SW 1271 (cell line): Measurements from ENCODE around the gene SPATA22.
"Not testable (repeated sequence)": the region's sequence is repeated elsewhere in the genome, so short reads cannot be mapped to it uniquely, and the experiment has no call there.

Source experiments
- DNase-seq, 2 experiments: peaks; one replicate each; lab custom pipeline; 2025; lab: John Stamatoyannopoulos, UW

Gene SPATA22

DNA sequence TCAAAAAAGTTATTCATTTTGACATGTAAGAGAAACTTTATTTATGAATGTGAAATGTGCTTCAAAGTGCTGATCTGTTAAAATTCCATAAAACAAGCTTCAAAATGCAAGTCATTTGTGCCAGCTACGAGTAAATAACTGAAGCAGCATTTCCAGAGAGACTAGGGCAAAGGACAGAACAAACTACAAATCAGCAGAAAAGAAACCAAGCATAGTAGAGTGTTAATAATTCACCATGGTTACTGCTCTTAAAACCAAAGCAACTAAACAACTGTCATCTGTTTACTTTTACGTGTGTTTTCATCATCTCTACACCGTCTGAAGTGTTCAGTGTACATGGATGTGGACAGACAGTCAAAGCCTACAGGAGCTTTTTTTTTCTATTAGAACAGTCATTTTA lies 2.6 kb upstream of the SPATA22 start:
- no peak for DNase-seq

DNA sequence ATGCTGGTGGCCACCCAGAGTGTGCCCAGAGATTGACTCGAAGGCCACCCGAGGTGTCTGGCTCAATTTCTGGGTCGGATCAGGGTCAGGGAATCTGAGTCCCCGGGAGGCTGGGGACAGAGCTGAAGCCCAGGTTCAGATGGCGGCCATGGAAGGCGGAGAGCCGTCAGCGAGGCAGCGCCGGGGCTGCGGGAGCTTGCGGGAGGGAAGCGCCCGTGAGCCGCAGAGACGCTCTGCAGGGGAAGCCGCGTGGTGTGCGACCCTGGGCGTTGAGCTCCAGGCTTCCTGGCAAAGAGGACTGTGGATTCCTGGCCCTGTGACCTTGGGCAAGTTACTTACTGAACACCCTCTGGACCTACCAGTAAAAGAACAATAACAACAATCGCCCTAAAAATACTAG lies 518 bp upstream of the SPATA22 start:
- no peak for DNase-seq

GRCh38 chr17:3469529-3469928 lies 2.1 kb downstream of the SPATA22 start:
- DNase-seq, result no peak

DNA sequence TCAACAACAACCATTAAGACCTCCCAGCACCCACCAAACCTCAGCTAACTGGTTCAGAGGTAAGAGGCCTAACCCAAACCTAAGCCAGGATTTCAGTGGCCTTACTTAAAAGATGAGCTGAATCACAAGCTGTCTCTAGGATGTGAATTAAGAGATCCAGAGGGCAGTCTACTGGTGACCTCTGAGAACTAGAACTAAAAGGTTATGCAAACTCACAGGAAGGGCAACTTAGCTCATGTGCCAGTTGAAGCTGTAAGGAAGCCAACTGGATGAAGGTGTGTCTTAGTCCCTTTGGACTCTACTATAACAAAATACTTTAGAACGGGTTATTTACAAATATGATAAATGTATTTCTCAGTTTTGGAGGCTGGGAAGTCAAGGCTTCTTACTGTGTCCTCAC lies 5.3 kb downstream of the SPATA22 start:
- DNase-seq, result not testable (repeated sequence)

GRCh38 chr17:3448059-3448665 lies 23.5 kb downstream of the SPATA22 start:
- peak in 1 of 2 experiments; percentile 10 for DNase-seq

GRCh38 chr17:3447625-3448024 lies 24.0 kb downstream of the SPATA22 start:
- peak in 1 of 2 experiments; percentile 23 for DNase-seq

GRCh38 chr17:3440451-3440850 lies 31.2 kb downstream of the SPATA22 start:
- no peak for DNase-seq

- no peak for DNase-seq
Measured at GRCh38 chr17:3438368-3438767, 33.3 kb downstream of the SPATA22 start.

GRCh38 chr17:3433741-3434140 lies 37.9 kb downstream of the SPATA22 start, which contains the start of gene OR1E2:
OR1E2 (minus strand) TSS chr17:3433841; CDS start chr17:3433841, 0 bp downstream.
- no peak for DNase-seq

DNA sequence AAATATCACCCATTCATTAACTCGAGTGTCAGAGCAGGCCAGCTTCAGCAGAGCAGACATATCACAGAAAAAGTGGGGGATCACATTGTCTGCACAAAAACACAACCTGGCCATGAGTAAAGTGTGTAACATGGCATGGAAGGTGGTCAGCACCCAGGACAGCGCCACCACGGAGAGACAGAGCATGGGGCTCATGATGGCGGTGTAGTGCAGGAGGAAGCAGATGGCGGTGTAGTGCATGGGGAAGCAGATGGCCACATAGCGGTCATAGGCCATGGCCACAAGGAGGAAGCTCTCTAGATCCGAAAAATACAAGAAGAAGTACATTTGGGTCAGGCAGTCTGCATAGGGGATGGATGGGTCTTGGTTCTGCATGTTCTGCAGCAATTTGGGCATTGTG lies 38.4 kb downstream of the SPATA22 start:
- not testable (repeated sequence) for DNase-seq

- no peak for DNase-seq
Measured at GRCh38 chr17:3418222-3418621, 53.4 kb downstream of the SPATA22 start.

DNA sequence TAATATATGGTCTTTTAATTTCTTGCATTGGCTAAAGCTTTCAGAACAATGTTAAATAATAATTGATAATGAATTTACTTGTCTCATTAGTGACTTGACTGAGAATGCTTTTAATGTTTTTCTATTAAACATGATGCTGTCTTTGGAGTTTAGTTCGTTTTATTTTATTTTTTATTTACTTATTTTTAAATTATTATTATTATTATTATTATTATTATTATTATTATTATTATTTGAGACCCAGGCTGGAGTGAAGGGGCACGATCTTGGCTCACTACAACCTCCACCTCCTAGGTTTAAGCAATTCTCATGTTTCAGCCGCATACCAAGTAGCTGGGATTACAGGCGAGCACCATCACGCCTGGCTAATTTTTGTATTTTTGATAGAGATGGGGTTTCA lies 56.0 kb downstream of the SPATA22 start:
- DNase-seq, result no peak

- not testable (repeated sequence) for DNase-seq
Measured at GRCh38 chr17:3412216-3412615, 59.4 kb downstream of the SPATA22 start.

- no peak for DNase-seq
Measured at GRCh38 chr17:3411070-3411469, 60.5 kb downstream of the SPATA22 start, which contains the start of gene OR3A3. OR3A3 (plus strand) TSS chr17:3411370.

DNA sequence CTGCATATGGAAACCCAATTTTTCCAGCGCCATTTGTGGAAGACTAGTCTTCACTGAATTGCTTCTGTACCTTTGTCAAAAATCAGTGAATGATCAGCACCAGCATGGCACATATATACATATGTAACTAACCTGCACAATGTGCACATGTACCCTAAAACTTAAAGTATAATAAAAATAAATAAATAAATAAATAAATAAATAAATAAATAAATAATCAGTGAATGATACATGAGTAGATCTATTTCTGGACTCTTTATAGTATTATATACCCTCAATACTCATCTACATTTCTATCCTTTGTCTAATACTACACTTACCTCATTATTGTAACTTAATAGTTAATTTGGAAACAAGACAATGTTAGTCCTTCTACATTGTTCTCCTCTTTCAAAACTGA lies 67.8 kb downstream of the SPATA22 start:
- not testable (repeated sequence) for DNase-seq

GRCh38 chr17:3401786-3402185 lies 69.8 kb downstream of the SPATA22 start:
- no peak for DNase-seq

- no peak for DNase-seq
Measured at GRCh38 chr17:3400055-3400454, 71.6 kb downstream of the SPATA22 start.

GRCh38 chr17:3398310-3398709 lies 73.3 kb downstream of the SPATA22 start, which contains the start of gene OR1E1:
OR1E1 (minus strand) TSS chr17:3398410; CDS start chr17:3398410, 0 bp downstream.
- DNase-seq, result no peak

- DNase-seq, result not testable (repeated sequence)
Measured at GRCh38 chr17:3397801-3398200, 73.8 kb downstream of the SPATA22 start.
